T47D (cell line): ENCODE measurements around the gene UBA1.

Experiments used
- DNase-seq, 2 experiments: peaks; one replicate each; pipeline versions ENCODE4 v3.0.0 to v3.0.0-alpha.2; 2011 to 2012; ENCODE audit warnings: low read depth in 1 of 2, low spot score in 1 of 2
- JUND ChIP-seq: IDR thresholded peaks from 2 replicates; pipeline ENCODE4 v1.6.1; 2012; ENCODE audit warnings: low read depth
- in situ Hi-C: cut with HindIII; loops from 2 replicates; pipeline ENCODE4 v1.10.0; 2016; ENCODE audit warnings: low sequenced_read_pairs, low pct_unique_long_range_greater_than_20kb

Gene UBA1

GRCh38 chrX:47233333-47234113 lies 39.9 kb downstream of the UBA1 start:
- peak; percentile 82 to 98 for DNase-seq
- TF ChIP-seq JUND = no peak
- in situ Hi-C loops = no loop called here

- no peak for TF ChIP-seq JUND
- no peak for DNase-seq
- in situ Hi-C loops = no loop called here
These were observed 41.0 kb downstream of the UBA1 start for GRCh38 chrX:47234583-47234982.

GRCh38 chrX:47235691-47236103 lies 42.1 kb downstream of the UBA1 start:
- DNase-seq = no peak
- in situ Hi-C loops = no loop called here
- TF ChIP-seq JUND = no peak

GRCh38 chrX:47239199-47239598 lies 45.6 kb downstream of the UBA1 start:
- TF ChIP-seq JUND = no peak
- in situ Hi-C loops = no loop called here
- no peak for DNase-seq

GRCh38 chrX:47239898-47240545 lies 46.4 kb downstream of the UBA1 start:
- TF ChIP-seq JUND = no peak
- no peak for DNase-seq
- in situ Hi-C loops = no loop called here

- DNase-seq = no peak
- TF ChIP-seq JUND = no peak
- in situ Hi-C loops = no loop called here
These were observed 47.0 kb downstream of the UBA1 start for GRCh38 chrX:47240619-47241018.

- TF ChIP-seq JUND = no peak
- in situ Hi-C loops = no loop called here
- DNase-seq = no peak
These were observed 47.8 kb downstream of the UBA1 start for GRCh38 chrX:47241201-47242011.

GRCh38 chrX:47242321-47242720 lies 48.7 kb downstream of the UBA1 start:
- no peak for TF ChIP-seq JUND
- DNase-seq = no peak

GRCh38 chrX:47243351-47243750 lies 49.7 kb downstream of the UBA1 start:
- no peak for TF ChIP-seq JUND
- in situ Hi-C loops = no loop called here
- no peak for DNase-seq

More at GRCh38 chrX:47242321-47242720, 48.7 kb downstream of the UBA1 start:
- in situ Hi-C loops = no loop called here

GRCh38 chrX:47244676-47245075 lies 51.0 kb downstream of the UBA1 start:
- TF ChIP-seq JUND = no peak
- in situ Hi-C loops = no loop called here
- no peak for DNase-seq

- no peak for DNase-seq
These were observed 51.5 kb downstream of the UBA1 start for GRCh38 chrX:47245156-47245555.

GRCh38 chrX:47247206-47247998 lies 53.8 kb downstream of the UBA1 start:
- DNase-seq = no peak
- in situ Hi-C loops = no loop called here
- no peak for TF ChIP-seq JUND

More at GRCh38 chrX:47245156-47245555, 51.5 kb downstream of the UBA1 start:
- in situ Hi-C loops = no loop called here
- no peak for TF ChIP-seq JUND
